Stimulated activated CD4-positive, alpha-beta T cell treated with anti-CD3 and anti-CD28 coated beads, Interleukin-4, amount 100 ng/mL, for 48 hours (primary cell): ENCODE data around the gene ZNF74.
A peak's percentile ranks its signal among the peaks of the same experiment; 100 is the strongest.
"Not testable (repeated sequence)": the region's sequence is repeated elsewhere in the genome, so short reads cannot be mapped to it uniquely, and the experiment has no call there.

Source experiments
- DNase-seq, 2 donors: peaks; one replicate each; pipeline ENCODE4 v3.0.0-alpha.2; 2020; ENCODE audit warnings: low read depth in 2 of 2

ZNF74 gene

DNA sequence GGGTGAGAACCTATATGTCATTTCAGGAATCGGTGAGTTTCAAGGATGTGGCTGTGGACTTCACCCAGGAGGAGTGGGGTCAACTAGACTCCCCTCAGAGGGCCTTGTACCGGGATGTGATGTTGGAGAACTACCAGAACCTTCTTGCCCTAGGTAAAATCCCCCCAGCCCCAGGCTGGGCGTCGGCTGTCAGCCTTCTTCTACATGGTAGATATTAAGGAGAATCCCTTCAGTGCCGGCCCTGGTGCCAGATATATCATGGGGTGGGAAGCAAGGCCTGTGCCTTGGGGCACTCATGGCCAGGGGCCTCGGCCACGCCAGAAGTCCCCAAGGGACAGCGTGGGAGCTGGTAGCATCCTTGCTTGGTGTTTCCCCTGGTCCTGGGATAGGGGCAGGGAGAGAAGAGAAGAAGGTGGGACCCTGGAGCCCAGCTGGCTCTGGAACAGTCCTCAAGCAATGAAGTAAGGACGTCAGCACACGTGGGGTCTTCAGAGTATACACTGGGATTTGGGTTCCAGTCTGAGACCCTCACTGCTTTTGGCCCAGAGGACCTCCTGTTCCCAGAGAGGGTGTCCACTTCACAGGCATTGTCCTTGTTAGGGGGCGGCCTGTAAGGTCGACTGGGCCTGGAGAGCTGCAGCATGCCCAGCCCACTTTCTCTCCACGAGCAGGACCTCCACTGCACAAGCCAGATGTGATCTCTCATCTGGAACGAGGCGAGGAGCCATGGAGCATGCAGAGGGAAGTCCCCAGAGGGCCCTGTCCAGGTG, 6.8 kb downstream of the ZNF74 start:
- no peak for DNase-seq

DNA sequence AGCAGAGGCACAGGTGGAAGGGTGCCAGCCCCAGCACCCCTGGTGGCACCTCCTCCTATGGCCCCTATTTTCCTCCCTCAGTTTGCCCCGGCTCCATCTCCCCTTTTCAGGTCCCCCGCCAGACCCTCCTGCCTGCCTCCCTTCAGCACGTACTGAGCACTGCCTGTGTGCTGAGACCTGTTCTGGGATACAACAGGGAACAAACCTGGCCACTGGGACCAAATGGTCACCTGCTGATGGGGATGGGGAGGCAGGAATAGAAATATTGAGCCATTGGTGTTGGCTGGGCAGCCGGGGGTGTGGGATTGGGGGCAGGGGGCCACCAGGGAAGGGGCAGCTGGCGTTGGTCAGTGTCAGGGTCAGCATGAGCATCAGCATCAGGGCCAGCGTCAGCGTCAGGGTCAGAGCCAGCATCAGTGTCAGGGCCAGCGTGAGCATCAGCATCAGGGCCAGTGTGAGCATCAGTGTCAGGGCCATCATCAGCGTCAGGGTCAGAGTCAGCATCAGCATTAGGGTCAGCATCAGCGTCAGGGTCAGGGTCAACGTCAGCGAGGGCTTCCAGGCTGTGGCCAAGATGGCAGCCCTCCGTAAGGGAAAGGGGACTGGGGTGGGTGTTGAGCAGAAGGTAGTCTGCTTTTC, 7.5 kb downstream of the ZNF74 start:
- DNase-seq = no peak

GRCh38 chr22:20402960-20403778, 9.2 kb downstream of the ZNF74 start:
- no peak for DNase-seq

DNA sequence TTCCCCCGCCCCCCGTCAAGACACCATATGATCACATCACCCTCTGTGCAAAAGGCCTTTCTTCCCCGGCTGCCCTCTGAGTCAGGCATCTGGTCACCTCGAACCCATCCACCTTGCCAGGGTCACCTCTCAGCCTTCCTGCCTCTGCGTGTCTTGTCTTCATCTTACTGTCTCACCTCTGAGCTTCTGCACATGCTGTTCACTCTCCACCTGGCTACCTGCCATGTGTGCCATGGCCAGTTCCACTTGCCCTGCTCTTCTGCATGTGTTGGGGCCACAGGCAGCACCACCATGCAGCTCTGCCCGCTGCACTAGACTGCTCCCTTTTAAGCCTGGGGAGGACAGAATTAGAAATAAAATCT, 9.8 kb downstream of the ZNF74 start:
- DNase-seq = no peak

GRCh38 chr22:20404881-20405280, 10.9 kb downstream of the ZNF74 start:
- DNase-seq = no peak

GRCh38 chr22:20405291-20405930, 11.5 kb downstream of the ZNF74 start:
- DNase-seq = no peak

DNA sequence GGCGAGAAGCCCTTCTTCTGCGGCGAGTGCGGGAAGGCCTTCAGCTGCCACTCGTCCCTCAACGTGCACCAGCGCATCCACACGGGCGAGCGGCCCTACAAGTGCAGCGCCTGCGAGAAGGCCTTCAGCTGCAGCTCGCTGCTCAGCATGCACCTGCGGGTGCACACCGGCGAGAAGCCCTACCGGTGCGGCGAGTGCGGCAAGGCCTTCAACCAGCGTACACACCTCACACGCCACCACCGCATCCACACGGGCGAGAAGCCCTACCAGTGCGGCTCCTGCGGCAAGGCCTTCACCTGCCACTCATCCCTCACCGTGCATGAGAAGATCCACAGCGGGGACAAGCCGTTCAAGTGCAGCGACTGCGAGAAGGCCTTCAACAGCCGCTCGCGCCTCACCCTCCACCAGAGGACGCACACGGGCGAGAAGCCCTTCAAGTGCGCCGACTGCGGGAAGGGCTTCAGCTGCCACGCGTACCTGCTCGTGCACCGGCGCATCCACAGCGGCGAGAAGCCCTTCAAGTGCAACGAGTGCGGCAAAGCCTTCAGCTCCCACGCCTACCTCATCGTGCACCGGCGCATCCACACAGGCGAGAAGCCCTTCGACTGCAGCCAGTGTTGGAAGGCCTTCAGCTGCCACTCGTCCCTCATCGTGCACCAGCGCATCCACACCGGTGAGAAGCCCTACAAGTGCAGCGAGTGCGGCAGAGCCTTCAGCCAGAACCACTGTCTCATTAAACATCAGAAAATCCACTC, 12.2 kb downstream of the ZNF74 start:
- DNase-seq = no peak

DNA sequence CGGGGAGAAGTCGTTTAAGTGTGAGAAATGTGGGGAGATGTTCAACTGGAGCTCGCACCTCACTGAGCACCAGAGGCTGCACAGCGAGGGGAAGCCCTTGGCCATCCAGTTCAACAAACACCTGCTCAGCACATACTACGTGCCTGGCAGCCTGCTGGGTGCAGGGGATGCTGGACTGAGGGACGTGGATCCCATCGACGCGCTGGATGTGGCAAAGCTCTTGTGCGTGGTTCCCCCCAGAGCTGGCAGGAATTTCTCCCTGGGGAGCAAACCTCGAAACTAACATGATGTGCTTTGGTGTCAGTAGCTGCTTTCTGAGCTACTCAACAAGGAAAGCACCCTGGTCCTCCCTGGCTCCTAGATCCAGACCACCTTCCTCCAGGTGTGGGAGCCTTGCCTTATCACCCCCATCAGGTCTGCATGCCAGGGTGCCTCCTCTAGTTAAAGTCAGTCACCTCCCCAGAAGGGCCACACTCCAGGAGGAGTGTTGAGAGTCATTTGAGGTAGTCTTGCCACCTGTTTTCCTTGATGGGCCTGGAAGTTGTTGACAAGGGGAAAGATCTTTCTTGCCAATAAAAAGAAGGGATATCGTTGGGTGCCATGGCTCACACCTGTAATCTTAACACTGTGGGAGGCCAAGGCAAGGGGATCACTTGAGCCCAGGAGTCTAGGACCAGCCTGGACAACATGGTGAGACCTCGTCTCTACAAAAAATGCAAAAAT, 12.9 kb downstream of the ZNF74 start:
- no peak for DNase-seq

- DNase-seq = no peak
Measured at GRCh38 chr22:20407829-20408228, 13.9 kb downstream of the ZNF74 start.

- DNase-seq = no peak
Measured at GRCh38 chr22:20408891-20409290, 14.9 kb downstream of the ZNF74 start.

DNA sequence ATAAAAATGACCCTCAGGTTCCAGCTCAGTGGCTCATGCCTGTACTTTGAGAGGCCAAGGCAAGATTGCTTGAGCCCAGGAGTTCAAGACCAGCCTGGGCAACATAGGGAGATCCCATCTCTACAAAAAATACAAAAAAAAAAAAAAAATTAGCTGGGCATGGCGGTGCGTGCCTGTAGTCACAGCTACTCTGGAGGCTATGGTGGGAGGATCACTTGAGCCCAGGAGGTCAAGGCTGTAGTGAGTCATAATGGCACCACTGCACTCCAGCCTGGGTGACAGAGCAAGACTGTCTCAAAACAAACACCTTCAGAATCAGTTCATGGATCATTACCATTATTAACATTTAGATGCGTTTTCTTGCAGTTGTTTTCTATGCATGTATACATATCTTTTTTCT, 15.4 kb downstream of the ZNF74 start:
- DNase-seq = not testable (repeated sequence)

DNA sequence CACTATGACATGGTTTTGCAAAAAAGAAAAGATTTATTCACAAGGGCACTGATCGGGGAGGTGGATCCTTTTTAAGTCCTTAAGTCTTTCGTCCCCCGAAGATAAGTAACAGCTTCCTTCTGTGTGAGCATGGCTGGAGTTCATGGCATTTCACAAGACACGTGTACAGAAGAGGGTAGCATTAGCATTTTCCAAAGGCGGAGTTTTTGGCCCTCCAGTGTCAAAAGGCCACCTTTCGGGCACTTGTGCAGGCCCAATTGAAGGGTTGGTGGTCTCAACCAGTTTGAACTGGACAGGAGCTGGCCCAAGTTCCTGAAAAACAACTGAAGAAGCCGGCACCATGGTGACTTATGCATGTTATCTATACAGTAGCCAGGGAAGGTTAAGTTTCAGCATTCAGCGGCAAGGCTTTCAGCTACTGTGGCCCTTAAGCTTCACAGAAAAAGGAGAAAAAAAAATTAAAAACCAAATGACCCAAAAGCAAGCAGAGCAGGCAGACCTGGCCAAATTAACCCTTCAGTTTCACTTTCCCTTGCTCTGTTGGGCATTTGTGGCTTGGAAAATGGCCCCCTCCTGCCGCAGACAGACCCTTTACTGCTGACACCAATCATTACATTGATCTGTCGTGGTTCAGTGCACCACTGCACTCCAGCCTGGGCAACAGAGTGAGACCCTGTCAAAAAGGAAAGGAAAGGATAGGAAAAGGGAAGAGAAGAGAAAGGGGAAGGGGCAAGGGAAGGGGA, 18.7 kb downstream of the ZNF74 start:
- no peak for DNase-seq

DNA sequence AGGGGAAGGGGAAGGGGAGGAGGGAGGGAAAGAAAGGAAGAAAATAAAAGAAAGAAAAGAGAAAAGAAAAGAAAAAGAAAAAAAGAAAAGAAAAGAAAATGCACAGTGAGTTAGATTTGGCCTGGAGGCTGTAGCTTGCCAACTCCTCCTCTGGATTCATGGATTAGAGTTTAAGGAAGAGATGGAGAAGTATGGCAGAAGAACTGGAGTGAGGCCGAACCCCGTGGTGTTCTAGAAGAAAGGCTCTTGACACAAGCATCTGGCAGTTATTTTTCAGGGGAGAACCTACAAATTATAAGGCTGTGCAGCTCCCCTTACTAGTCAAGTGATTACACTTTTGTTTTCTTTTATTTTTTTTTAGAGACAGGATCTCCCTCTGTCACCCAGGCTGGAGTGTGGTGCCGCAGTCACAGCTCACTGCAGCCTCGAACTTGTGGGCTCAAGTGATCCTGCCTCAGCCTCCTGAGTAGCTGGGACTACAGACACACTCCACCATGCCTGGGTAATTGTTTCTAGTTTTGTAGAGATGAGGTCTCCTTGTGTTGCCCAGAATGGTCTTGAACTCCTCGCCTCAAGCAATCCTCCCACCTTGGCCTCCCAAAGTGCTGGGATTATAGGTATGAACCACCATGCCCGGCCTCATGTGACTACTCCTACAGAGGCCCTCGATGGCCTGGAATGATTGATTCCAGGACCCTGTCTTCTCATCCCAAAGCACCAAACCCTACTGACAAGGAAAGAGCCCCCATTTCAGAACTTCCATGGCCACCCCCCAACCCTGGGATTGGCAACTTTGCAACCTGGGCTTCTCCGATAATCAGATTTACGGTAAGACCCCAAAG, 19.5 kb downstream of the ZNF74 start:
- no peak for DNase-seq

DNA sequence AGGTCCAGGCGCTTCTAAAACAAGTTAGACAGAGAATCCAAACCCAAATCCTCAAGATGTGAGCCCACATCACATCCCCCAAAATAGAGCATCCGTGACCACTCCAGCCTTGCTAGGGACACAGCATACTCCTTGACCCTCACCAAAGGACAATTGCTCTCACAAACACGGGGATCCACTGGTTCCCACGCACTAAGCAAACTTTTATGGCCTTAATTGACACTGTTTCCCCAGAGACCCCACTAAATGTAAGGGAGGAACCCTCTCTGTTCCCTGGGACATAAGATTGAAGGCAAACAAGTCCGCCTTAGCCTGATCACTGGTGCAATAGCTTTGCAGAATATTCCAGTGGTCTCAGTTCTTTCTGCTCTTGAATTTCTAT, 20.1 kb downstream of the ZNF74 start:
- DNase-seq = no peak

- no peak for DNase-seq
Measured at GRCh38 chr22:20414450-20414849, 20.5 kb downstream of the ZNF74 start.

- DNase-seq = not testable (repeated sequence)
Measured at GRCh38 chr22:20415241-20415640, 21.3 kb downstream of the ZNF74 start.

DNA sequence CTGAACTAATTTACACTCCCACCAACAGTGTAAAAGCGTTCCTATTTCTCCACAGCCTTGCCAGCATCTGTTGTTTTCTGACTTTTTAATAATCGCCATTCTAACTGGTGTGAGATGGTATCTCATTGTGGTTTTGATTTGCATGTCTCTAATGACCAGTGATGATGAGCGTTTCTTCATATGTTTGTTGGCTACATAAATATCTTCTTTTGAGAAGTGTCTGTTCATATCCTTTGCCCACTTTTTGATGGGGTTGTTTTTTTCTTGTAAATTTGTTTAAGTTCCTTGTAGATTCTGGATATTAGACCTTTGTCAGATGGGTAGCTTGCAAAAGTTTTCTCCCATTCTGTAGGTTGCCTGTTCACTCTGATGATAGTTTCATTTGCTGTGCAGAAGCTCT, 21.7 kb downstream of the ZNF74 start:
- not testable (repeated sequence) for DNase-seq

DNA sequence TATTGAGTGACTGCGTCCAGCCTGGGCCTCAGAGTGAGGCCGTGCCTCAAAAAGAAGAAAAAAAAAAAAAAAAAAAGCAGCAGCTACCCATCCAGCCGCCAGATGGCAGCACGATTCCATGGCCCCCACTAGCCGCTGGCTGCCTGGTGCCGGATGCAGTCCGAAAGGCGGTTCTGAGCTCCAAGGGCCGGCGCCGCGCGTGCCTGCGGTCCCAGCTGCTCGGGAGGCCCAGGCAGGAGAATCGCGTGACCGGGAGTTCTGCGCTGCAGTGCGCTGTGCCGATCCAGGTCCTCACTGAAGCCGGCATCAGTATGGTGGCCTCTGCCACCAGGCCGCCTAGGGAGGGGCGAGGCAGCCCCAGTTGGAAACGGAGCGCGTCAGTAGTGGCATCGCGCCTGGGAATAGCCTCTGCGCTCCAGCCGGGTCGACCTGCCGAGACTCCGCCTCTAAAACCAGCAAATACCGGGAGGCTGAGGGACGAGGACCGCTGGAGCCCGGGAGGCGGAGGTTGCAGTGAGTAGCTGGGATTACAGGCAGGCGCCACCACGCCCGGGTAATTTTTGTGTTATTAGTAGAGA, 24.3 kb downstream of the ZNF74 start:
- DNase-seq = peak in 1 of 2 donors; percentile 59

- no peak for DNase-seq
Measured at GRCh38 chr22:20419664-20419951, 25.7 kb downstream of the ZNF74 start.
